ENCODE measurements around the gene TNNT2. TPM values are rescaled to one million over a fixed set of nuclear protein-coding genes. Genes with fewer than 3 reads are reported as not detected.

TNNT2 gene
- total RNA-seq, 2 donors from 2014 or later, result not detected

GRCh38 chr1:201360901-201361651, 16.4 kb downstream of the TNNT2 start:
- no peak for DNase-seq (ENCODE audit: low spot score)
- intact Hi-C loops (cut with DNase I), result loop anchor here in 1 of 2 donors (5.0 kb wide), 1 partner anchor 109 kb away; no protein-coding TSS in a partner anchor

GRCh38 chr1:201360486-201360885, 17.0 kb downstream of the TNNT2 start:
- DNase-seq (ENCODE audit: low spot score), result no peak
- intact Hi-C loops (cut with DNase I), result loop anchor here in 1 of 2 donors (5.0 kb wide), 1 partner anchor 108 kb away; no protein-coding TSS in a partner anchor

- intact Hi-C loops (cut with DNase I), result loop anchor here in 1 of 2 donors (5.0 kb wide), 1 partner anchor 108 kb away; no protein-coding TSS in a partner anchor
- DNase-seq (ENCODE audit: low spot score), result no peak
Observed at GRCh38 chr1:201359873-201360210, 17.6 kb downstream of the TNNT2 start.

- DNase-seq (ENCODE audit: low spot score), result peak; percentile 34
- intact Hi-C loops (cut with DNase I), result no loop called here
Observed at GRCh38 chr1:201359031-201359872, 18.2 kb downstream of the TNNT2 start.

- no peak for DNase-seq (ENCODE audit: low spot score)
- intact Hi-C loops (cut with DNase I), result no loop called here
Observed at GRCh38 chr1:201358596-201358995, 18.9 kb downstream of the TNNT2 start.

GRCh38 chr1:201357636-201358348, 19.7 kb downstream of the TNNT2 start:
- intact Hi-C loops (cut with DNase I), result no loop called here
- DNase-seq (ENCODE audit: low spot score), result peak; percentile 51

GRCh38 chr1:201357211-201357610, 20.3 kb downstream of the TNNT2 start:
- DNase-seq (ENCODE audit: low spot score), result peak; percentile 61
- intact Hi-C loops (cut with DNase I), result no loop called here

- peak; percentile 60 for DNase-seq (ENCODE audit: low spot score)
- intact Hi-C loops (cut with DNase I), result no loop called here
Observed at GRCh38 chr1:201356701-201357100, 20.8 kb downstream of the TNNT2 start.

GRCh38 chr1:201356236-201356635, 21.2 kb downstream of the TNNT2 start:
- DNase-seq (ENCODE audit: low spot score), result peak; percentile 37
- intact Hi-C loops (cut with DNase I), result no loop called here

- DNase-seq (ENCODE audit: low spot score), result peak; percentile 31
- intact Hi-C loops (cut with DNase I), result loop anchor here in 1 of 2 donors (2.0 kb wide), 1 partner anchor 101 kb away; no protein-coding TSS in a partner anchor
Observed at GRCh38 chr1:201355471-201355870, 22.0 kb downstream of the TNNT2 start.

GRCh38 chr1:201354901-201355295, 22.6 kb downstream of the TNNT2 start:
- peak; percentile 76 for DNase-seq (ENCODE audit: low spot score)
- intact Hi-C loops (cut with DNase I), result loop anchor here in 1 of 2 donors (2.0 kb wide), 1 partner anchor 100 kb away; no protein-coding TSS in a partner anchor

GRCh38 chr1:201354151-201354900, 23.2 kb downstream of the TNNT2 start:
- intact Hi-C loops (cut with DNase I), result loop anchor here in 1 of 2 donors (2.0 kb wide), 1 partner anchor 100 kb away; no protein-coding TSS in a partner anchor
- DNase-seq (ENCODE audit: low spot score), result peak; percentile 29

GRCh38 chr1:201353186-201353940, 24.1 kb downstream of the TNNT2 start:
- intact Hi-C loops (cut with DNase I), result no loop called here
- DNase-seq (ENCODE audit: low spot score), result peak; percentile 40

GRCh38 chr1:201351617-201352016, 25.9 kb downstream of the TNNT2 start:
- DNase-seq (ENCODE audit: low spot score), result no peak
- intact Hi-C loops (cut with DNase I), result no loop called here

- intact Hi-C loops (cut with DNase I), result no loop called here
- DNase-seq (ENCODE audit: low spot score), result peak; percentile 58
Observed at GRCh38 chr1:201350884-201351283, 26.6 kb downstream of the TNNT2 start.

GRCh38 chr1:201350361-201350725, 27.1 kb downstream of the TNNT2 start:
- intact Hi-C loops (cut with DNase I), result no loop called here
- peak; percentile 20 for DNase-seq (ENCODE audit: low spot score)

GRCh38 chr1:201349092-201349491, 28.4 kb downstream of the TNNT2 start:
- intact Hi-C loops (cut with DNase I), result no loop called here
- peak; percentile 24 for DNase-seq (ENCODE audit: low spot score)

GRCh38 chr1:201348211-201348566, 29.3 kb downstream of the TNNT2 start:
- intact Hi-C loops (cut with DNase I), result no loop called here

More at GRCh38 chr1:201348211-201348566, 29.3 kb downstream of the TNNT2 start:
- peak; percentile 61 for DNase-seq (ENCODE audit: low spot score)

Data from posterior vena cava (tissue), 2 donors.